AG10803 (cell line): Measurements from ENCODE around the gene PDSS2.

Source experiments
- DNase-seq: peaks from one replicate; pipeline ENCODE4 v3.0.0; 2010; ENCODE audit warnings: low read depth
- H3K4me3 ChIP-seq: 2 replicates; pipeline ENCODE4 v1.5.1; 2011; ENCODE audit warnings: mild to moderate bottlenecking, low read length, control low read depth
- CTCF ChIP-seq: conservative IDR thresholded peaks from 2 replicates; pipeline ENCODE4 v1.5.1; 2011; ENCODE audit warnings: mild to moderate bottlenecking, low read length, control low read depth, inconsistent platforms

PDSS2 gene

GRCh38 chr6:107219851-107220250 lies 239.5 kb downstream of the PDSS2 start:
- no peak overlapping the region for H3K4me3 ChIP-seq
- TF ChIP-seq CTCF, result no peak
- no peak for DNase-seq

GRCh38 chr6:107218142-107218541 lies 241.2 kb downstream of the PDSS2 start:
- no peak for TF ChIP-seq CTCF
- DNase-seq, result no peak
- H3K4me3 ChIP-seq, result no peak overlapping the region

GRCh38 chr6:107217248-107217647 lies 242.1 kb downstream of the PDSS2 start:
- no peak for TF ChIP-seq CTCF
- H3K4me3 ChIP-seq, result no peak overlapping the region
- no peak for DNase-seq

- TF ChIP-seq CTCF, result no peak
- H3K4me3 ChIP-seq, result no peak overlapping the region
- DNase-seq, result no peak
These were observed 243.0 kb downstream of the PDSS2 start for GRCh38 chr6:107216197-107216933.

- no peak for DNase-seq
- no peak for TF ChIP-seq CTCF
These were observed 244.0 kb downstream of the PDSS2 start for GRCh38 chr6:107215334-107215733.

GRCh38 chr6:107214655-107215054 lies 244.7 kb downstream of the PDSS2 start:
- DNase-seq, result no peak
- TF ChIP-seq CTCF, result no peak
- no peak overlapping the region for H3K4me3 ChIP-seq

More at GRCh38 chr6:107215334-107215733, 244.0 kb downstream of the PDSS2 start:
- no peak overlapping the region for H3K4me3 ChIP-seq
